ENCODE measurements around the gene OSBPL3. TPM values are rescaled to one million over a fixed set of nuclear protein-coding genes. Genes with fewer than 3 reads are reported as not detected.

OSBPL3 gene
- total RNA-seq, 1 experiment from 2014 or later, result 16.0 TPM

GRCh38 chr7:24932815-24933214 is 47.2 kb downstream of the OSBPL3 start:
- Mint-ChIP-seq H3K36me3 (peaks cover 12% of the 10 kb centered on the region), H3K27me3 (ENCODE audit: low read depth) (no peaks in the 10 kb centered on the region), H3K4me1 (peaks cover 59% of the 10 kb centered on the region), H3K4me3 (no peak overlapping the region), H3K27ac (peak overlapping the region; percentile 38; the same call in 1 of the 2 replicates), H3K9me3 (peaks cover 18% of the 10 kb centered on the region)
- POLR2A ChIA-PET, result no interaction called here
- CTCF ChIA-PET, result interaction anchor here (0.7 to 1.1 kb wide), 3 partner anchors 46 to 248 kb away, joined by 3 read pairs; no protein-coding TSS in a partner anchor
- no peak for ATAC-seq
- TF ChIP-seq ZNF532 (CRISPR knock-in tag; IDR thresholded peaks at IDR 0.05; ENCODE audit: borderline replicate concordance), result no peak
- no peak for TF ChIP-seq IRF2 (CRISPR knock-in tag; IDR thresholded peaks at IDR 0.05; ENCODE audit: borderline replicate concordance, low read depth)
- no peak for TF ChIP-seq PREB (CRISPR knock-in tag; IDR thresholded peaks at IDR 0.05; ENCODE audit: borderline replicate concordance)
- no peak for DNase-seq (ENCODE audit: low spot score)

GRCh38 chr7:24932389-24932788 is 47.6 kb downstream of the OSBPL3 start:
- ATAC-seq, result peak; percentile 38; the same call in 1 of the 2 replicates
- POLR2A ChIA-PET, result no interaction called here
- CTCF ChIA-PET, result interaction anchor here (0.7 to 1.1 kb wide), 3 partner anchors 47 to 248 kb away, joined by 3 read pairs; no protein-coding TSS in a partner anchor
- TF ChIP-seq OVOL2 (CRISPR knock-in tag; IDR thresholded peaks at IDR 0.05; ENCODE audit: borderline replicate concordance) (no peak), MYBL2 (CRISPR knock-in tag; IDR thresholded peaks at IDR 0.05) (no peak), ERG (CRISPR knock-in tag; IDR thresholded peaks at IDR 0.05) (no peak), ZBTB43 (CRISPR knock-in tag; IDR thresholded peaks at IDR 0.05) (no peak), CREM (CRISPR knock-in tag; IDR thresholded peaks at IDR 0.05) (no peak), HMGA2 (CRISPR knock-in tag; IDR thresholded peaks at IDR 0.05) (no peak), FOXP4 (CRISPR knock-in tag; IDR thresholded peaks at IDR 0.05) (no peak), ZNF263 (CRISPR knock-in tag; IDR thresholded peaks at IDR 0.05; ENCODE audit: low read depth) (no peak), ZNF121 (CRISPR knock-in tag; IDR thresholded peaks at IDR 0.05) (no peak)
- TF ChIP-seq, protein P1, sequence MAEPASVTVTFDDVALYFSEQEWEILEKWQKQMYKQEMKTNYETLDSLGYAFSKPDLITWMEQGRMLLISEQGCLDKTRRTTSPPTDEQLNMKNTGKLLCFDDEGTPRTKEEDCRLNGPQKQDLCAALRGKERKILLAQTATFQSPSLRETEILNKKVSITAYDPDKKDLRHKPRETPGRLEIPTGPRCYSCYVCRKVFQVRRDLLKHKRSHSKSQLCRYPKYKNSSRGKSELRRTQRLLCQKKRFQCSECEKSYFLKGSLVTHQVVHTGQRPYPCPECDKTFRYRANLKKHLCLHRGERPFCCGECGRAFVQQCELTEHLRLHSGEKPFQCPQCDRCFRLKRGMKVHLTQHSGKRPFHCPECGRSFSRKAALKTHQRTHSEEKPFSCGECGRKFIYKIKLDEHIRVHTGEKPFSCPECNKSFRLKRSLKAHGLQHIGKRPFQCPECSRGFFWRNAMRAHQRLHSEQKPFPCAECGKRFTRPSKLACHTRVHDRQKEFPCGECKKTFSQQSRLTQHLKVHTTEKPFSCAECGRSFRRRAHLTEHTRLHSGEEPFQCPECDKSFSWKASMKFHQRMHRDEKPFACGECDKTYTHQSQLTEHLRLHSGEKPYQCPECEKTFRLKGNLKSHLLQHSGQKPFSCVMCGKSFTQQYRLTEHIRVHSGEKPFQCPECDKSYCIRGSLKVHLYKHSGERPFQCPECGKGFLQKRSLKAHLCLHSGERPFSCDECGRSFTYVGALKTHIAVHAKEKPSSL (CRISPR knock-in tag; conservative IDR thresholded peaks at IDR 0.05), result no peak
- TF ChIP-seq, protein P2, sequence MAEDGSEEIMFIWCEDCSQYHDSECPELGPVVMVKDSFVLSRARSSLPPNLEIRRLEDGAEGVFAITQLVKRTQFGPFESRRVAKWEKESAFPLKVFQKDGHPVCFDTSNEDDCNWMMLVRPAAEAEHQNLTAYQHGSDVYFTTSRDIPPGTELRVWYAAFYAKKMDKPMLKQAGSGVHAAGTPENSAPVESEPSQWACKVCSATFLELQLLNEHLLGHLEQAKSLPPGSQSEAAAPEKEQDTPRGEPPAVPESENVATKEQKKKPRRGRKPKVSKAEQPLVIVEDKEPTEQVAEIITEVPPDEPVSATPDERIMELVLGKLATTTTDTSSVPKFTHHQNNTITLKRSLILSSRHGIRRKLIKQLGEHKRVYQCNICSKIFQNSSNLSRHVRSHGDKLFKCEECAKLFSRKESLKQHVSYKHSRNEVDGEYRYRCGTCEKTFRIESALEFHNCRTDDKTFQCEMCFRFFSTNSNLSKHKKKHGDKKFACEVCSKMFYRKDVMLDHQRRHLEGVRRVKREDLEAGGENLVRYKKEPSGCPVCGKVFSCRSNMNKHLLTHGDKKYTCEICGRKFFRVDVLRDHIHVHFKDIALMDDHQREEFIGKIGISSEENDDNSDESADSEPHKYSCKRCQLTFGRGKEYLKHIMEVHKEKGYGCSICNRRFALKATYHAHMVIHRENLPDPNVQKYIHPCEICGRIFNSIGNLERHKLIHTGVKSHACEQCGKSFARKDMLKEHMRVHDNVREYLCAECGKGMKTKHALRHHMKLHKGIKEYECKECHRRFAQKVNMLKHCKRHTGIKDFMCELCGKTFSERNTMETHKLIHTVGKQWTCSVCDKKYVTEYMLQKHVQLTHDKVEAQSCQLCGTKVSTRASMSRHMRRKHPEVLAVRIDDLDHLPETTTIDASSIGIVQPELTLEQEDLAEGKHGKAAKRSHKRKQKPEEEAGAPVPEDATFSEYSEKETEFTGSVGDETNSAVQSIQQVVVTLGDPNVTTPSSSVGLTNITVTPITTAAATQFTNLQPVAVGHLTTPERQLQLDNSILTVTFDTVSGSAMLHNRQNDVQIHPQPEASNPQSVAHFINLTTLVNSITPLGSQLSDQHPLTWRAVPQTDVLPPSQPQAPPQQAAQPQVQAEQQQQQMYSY (CRISPR knock-in tag; IDR thresholded peaks at IDR 0.05), result no peak
- TF ChIP-seq, protein P3, sequence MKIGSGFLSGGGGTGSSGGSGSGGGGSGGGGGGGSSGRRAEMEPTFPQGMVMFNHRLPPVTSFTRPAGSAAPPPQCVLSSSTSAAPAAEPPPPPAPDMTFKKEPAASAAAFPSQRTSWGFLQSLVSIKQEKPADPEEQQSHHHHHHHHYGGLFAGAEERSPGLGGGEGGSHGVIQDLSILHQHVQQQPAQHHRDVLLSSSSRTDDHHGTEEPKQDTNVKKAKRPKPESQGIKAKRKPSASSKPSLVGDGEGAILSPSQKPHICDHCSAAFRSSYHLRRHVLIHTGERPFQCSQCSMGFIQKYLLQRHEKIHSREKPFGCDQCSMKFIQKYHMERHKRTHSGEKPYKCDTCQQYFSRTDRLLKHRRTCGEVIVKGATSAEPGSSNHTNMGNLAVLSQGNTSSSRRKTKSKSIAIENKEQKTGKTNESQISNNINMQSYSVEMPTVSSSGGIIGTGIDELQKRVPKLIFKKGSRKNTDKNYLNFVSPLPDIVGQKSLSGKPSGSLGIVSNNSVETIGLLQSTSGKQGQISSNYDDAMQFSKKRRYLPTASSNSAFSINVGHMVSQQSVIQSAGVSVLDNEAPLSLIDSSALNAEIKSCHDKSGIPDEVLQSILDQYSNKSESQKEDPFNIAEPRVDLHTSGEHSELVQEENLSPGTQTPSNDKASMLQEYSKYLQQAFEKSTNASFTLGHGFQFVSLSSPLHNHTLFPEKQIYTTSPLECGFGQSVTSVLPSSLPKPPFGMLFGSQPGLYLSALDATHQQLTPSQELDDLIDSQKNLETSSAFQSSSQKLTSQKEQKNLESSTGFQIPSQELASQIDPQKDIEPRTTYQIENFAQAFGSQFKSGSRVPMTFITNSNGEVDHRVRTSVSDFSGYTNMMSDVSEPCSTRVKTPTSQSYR (CRISPR knock-in tag; IDR thresholded peaks at IDR 0.05), result no peak

More at GRCh38 chr7:24932389-24932788, 47.6 kb downstream of the OSBPL3 start:
- DNase-seq (ENCODE audit: low spot score), result no peak
- peak overlapping the region; percentile 39 for H3K27ac Mint-ChIP-seq
- peaks cover 8% of the 10 kb centered on the region for H3K36me3 Mint-ChIP-seq
- H3K4me1 Mint-ChIP-seq, result peaks cover 60% of the 10 kb centered on the region
- H3K27me3 Mint-ChIP-seq (ENCODE audit: low read depth), result no peaks in the 10 kb centered on the region
- peaks cover 14% of the 10 kb centered on the region for H3K9me3 Mint-ChIP-seq
- no peak overlapping the region for H3K4me3 Mint-ChIP-seq
